CD4-positive, alpha-beta T cell treated with Interleukin-4 for 1 hour (primary cell): ENCODE measurements around the gene TIPARP.
"Not testable (repeated sequence)": the region's sequence is repeated elsewhere in the genome, so short reads cannot be mapped to it uniquely, and the experiment has no call there.

Experiments
- DNase-seq, 2 donors: peaks; one replicate each; pipeline ENCODE4 v3.0.0-alpha.2; 2020 to 2022

Gene TIPARP

GRCh38 chr3:156716105-156716862 lies 41.9 kb downstream of the TIPARP start:
- DNase-seq, result no peak

DNA sequence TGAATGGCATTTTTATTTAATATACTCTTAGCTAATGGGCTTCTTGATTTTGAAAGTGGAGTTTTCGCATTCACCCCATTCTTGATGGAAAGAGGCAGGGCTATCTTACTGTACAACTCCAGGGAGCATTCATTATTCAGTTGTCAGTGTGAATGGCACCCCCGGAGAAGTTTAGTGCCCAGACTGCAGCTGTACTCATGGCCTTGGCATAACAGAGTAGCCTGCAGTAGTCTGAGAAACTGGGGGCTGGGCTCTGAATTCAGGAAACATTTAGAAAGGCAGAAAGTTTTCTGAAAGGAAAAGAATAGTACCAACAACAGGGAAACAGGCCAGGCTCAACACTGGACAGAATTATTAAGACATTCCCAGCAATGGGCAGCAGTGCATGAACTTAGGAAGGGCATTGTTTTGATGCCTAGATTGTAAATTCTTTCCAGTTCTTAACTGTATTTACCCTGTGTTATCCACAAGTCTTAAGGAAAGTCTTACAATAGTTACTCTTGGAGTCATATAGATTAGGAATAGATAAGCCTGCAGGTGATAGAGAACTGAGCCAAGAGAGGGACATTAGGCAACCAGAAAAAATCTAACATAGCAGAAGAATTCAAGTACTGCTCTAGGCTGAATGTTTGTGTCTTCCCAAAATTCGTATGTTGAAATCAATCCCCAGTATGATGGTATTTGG lies 44.4 kb downstream of the TIPARP start:
- DNase-seq, result no peak

DNA sequence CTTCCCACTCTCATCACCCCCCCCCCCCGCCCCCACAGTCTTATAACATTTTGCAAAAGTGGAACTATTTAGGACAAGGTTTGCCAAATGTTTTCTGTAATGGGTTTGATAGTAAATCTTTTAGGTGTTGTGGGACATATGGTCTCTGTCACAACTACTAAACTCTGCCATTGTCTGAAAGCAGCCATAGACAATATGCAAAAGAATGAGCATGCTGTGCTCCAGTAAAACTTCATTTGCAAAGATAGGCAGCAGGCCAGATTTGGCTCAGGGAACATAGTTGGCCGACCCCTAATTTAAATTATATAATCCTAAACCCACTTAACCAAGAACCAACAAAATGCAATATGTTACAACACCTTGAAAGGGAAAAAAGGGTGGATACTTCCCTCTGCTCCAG lies 46.4 kb downstream of the TIPARP start:
- no peak for DNase-seq

DNA sequence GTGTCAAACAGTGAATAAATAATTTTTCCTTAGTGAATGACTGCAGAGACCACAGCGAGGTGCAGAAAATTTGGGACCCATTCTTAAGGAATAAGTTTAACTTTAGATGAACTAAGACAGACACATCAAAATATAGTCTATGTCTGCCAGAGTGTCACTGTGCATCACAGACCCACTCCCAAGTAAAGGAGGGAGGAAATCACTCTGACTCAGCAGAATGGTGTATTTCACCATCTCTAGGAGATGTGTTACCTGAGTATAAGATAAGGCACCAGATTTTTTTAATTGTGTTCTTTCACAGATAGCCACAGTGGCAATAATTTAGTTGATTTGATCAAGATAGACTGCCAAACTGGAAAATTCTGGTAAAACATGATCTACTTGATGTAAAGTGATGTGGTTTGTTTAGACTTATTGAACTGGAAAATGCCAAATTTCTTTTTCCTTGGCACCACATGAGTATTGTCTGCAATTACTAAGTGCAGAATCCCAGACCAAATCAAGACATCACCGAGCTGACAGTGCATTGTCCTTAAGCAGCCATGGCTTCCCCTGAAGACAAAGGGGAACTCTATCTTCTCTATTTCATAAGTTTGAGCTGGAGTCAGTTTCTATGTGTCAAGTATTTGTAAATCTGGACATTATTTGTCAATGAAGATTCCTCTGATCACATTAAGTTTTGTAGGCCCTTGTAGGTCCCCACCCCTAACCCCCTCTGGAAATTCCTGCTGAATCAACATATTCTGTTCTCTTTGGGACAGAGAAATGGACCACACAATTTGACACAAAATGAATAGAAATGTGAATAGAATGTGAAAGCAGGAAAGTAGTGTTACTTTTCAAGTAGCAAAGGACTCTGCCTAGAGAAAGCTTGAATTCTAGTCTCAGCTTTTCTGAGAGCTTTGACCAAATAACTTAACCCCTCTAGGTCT lies 47.6 kb downstream of the TIPARP start:
- no peak for DNase-seq

- no peak for DNase-seq
Observed at GRCh38 chr3:156723182-156723619, 48.8 kb downstream of the TIPARP start.

DNA sequence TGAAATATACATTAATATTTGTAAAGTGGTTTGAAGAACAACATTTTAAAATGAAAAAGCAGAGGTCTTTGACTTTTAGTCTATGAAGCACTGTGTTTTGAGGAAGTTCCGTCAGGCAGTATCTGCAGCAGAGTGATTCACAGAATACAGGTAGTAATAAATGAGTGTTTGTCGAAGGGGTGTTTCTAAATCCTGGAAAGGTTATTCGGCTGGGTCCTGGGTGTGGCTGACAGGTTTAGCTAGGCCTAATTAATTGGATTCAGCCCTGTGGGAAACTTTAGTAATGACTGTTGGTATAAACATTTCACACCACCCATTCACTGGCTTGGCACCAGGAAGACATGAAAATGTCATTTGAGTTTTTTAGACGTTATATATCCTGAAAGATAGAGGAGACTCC lies 51.3 kb downstream of the TIPARP start:
- no peak for DNase-seq

GRCh38 chr3:156726456-156726855 lies 52.1 kb downstream of the TIPARP start:
- DNase-seq, result no peak

DNA sequence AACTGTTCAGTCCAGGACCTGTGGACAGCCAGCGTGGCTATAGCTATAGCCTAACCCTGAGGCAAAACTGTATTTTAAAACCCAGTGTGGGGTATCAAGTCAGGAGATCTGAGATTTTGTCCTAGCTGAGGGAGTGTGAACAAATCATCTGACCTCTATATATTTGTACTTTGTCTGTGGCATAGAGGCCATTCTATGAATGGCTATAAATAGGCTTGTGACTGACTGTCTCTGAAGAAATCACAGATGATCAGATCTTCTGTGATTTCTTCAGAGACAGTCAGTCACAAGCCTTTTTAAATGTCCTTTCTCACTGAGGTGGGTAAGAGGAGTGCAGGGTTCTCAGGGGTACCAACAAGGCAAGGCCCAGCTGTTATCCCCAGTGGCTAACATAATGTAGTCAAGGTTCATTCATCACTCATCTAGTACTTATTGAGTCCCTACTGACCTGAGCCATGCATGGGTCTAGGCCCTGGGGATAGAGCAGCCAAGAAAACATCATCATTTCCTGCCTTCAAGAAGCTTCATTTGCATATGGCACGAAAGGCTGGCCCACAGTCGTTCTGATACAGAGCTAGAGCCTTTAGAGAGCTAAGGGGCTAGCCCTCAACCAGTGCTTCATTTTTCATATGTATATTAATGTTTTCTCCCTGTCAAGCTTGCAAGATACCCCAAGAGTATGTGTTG lies 53.3 kb downstream of the TIPARP start:
- DNase-seq, result no peak

DNA sequence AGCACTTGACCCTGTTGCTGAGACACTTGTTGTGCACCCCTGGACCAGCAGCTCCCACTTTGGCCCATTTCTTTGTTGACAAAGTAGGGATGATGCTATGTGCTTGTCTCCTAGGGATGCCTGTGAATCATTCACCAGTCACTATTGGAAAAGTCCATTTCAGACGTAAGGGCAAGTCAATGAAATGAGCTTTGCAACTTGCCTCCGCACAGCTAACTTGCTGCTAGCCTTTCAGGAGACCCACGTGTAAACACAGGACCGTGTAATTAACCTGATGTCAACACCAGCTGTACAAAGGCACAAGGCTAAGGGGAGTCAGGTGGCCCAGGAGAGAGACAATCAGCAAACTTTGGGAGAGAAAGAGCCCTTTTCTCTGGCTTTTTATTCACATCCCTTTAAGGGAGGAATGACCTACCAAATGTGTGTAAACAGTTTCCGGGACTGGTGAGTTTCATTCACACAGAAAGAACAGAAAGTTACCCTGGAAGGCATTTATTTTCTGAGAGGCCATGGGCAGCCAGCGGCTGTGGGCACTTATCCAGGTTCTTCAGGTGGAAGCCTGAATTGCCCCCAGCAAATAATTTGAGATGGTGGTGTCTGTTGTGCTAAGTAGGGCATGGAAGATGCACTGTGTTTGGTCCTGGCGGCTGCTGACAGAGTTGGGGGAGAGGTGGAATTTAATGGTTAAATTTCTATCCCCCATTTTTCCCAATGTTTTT lies 54.0 kb downstream of the TIPARP start:
- DNase-seq, result no peak

GRCh38 chr3:156729460-156730179 lies 55.2 kb downstream of the TIPARP start:
- DNase-seq, result no peak

DNA sequence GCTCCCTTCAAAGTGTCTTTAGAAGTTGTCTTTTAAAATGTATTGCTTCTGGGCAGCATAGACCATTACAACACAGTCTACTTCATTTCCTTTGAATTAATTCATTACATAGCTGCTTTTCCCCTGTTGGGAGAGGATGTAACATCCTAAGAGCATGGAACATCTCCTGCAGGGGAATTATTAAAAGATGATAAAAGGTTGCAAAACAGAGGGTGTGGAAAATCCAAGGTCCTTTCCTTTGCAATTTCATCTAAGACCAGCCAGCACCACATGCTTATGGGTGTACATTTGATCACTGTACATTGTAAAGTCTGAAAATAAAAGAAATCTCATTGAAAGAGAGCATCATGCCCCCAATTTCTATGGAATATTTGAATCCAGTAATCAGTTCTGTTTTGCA lies 57.4 kb downstream of the TIPARP start:
- DNase-seq, result no peak

DNA sequence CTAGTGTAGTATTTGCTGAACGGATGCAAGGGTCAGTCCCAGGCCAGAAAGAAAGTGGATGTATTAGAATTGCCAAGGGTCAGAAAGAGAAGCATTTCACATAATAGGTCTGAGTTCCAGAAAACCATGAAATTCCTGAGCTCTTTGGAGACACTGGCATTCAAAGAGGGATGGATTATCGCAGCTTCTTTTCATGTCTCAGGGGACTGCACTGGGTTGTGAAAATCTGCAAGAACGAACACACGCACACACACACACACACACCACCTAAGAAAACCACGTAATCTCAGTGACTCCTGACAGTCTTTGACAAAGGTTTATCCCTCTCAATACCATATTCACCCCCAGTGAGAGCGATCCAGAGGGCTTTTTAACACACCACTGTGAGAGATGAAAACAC lies 57.9 kb downstream of the TIPARP start:
- DNase-seq, result no peak

GRCh38 chr3:156732715-156733421 lies 58.5 kb downstream of the TIPARP start:
- no peak for DNase-seq

DNA sequence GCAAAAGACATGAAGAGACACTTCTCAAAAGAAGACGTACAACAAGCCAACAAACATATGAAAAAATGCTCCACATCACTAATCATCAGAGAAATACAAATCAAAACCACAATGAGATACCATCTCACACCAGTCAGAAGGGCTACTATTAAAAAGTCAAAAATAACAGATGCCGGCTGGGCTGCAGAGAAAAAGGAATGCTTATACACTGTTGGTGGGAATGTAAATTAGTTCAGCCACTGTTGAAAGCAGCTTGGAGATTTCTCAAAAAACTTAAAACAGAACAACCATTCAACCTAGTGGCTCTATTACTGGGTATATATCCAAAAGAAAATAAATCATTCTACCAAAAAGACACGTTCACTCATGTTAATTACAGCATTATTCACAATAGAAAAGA lies 60.3 kb downstream of the TIPARP start:
- not testable (repeated sequence) for DNase-seq

DNA sequence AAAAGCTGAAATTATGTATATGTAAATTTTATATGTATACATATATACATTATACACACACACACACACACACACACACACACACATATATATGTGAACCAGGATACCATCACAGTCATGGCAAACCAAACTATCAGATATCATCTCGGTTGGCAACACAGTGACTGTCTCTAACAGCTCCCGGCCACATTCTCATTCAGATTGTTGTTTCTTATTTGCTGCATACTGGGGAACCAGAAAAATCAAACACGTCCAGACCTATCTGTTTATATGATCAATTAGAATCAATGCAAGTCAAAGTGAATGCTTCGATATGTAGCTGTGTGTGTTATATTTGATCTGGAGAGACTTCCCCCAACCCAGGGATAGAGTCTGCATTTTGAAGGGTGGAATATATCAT lies 61.1 kb downstream of the TIPARP start:
- DNase-seq, result no peak

- DNase-seq, result not testable (repeated sequence)
Observed at GRCh38 chr3:156737049-156737448, 62.7 kb downstream of the TIPARP start.

DNA sequence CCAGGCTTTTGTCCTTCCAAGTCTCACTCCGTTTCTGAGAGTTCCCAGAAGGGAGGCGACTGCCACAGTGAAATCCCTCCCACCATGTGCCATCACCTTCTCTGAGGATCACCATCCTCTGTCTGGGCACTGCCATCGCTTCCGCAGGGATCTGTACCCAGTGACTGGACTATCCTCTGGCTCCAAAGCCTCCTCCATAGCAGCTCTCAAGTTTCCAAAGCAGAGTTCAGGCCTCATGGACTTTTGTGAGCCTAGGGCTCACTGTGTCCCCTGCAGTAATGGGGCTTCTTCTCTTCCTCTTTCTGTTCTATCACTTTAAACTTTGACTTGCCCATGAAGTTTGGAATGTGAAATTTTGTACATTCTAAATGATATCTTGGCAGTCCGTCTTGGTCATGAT lies 63.9 kb downstream of the TIPARP start:
- no peak for DNase-seq

- no peak for DNase-seq
Observed at GRCh38 chr3:156739976-156740375, 65.6 kb downstream of the TIPARP start.

GRCh38 chr3:156740581-156740980 lies 66.2 kb downstream of the TIPARP start:
- not testable (repeated sequence) for DNase-seq

DNA sequence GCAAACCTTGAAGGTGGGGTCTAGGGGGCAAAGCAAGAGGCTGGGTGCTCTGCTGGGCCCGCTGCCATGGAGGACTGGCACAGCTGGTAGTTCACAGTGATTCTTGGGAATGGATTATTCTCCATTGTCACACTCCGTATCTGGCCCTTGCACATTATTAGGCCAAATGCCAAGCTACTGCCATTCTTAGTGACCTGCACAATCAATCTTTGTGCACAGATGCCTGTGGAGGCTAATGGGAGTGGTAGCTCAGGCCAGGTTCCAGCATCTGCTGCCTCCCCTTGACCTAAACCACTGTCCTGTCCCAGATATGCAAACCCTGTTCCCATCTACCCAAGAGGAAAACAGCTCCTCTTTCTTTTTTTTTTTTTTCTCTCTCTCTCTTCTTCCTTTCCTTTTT lies 67.5 kb downstream of the TIPARP start:
- DNase-seq, result no peak

- no peak for DNase-seq
Observed at GRCh38 chr3:156742401-156742800, 68.0 kb downstream of the TIPARP start.
